ENCODE results near the gene ORM2.
"Not testable (repeated sequence)": the region's sequence is repeated elsewhere in the genome, so short reads cannot be mapped to it uniquely, and the experiment has no call there.

ORM2 gene

DNA sequence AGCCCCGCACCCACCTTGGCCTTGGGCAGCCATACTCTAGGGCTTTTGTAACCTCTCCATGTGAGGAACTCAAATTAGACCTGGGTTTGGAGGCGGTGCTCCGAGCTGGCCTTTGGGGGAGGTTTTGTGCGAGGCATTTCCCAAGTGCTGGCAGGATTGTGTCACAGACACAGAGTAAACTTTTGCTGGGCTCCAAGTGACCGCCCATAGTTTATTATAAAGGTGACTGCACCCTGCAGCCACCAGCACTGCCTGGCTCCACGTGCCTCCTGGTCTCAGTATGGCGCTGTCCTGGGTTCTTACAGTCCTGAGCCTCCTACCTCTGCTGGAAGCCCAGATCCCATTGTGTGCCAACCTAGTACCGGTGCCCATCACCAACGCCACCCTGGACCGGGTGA lies at the start of gene ORM2:
Gene ORM2 (plus strand): TSS at position 245 of the 398 bp plus-strand sequence. CDS start 36 bp downstream, at position 281.
- in situ Hi-C loops (cut with MboI; ENCODE audit: low sequenced_read_pairs, unreplicated experiment); DNase-seq (ENCODE audit: low spot score): not testable (repeated sequence)

DNA sequence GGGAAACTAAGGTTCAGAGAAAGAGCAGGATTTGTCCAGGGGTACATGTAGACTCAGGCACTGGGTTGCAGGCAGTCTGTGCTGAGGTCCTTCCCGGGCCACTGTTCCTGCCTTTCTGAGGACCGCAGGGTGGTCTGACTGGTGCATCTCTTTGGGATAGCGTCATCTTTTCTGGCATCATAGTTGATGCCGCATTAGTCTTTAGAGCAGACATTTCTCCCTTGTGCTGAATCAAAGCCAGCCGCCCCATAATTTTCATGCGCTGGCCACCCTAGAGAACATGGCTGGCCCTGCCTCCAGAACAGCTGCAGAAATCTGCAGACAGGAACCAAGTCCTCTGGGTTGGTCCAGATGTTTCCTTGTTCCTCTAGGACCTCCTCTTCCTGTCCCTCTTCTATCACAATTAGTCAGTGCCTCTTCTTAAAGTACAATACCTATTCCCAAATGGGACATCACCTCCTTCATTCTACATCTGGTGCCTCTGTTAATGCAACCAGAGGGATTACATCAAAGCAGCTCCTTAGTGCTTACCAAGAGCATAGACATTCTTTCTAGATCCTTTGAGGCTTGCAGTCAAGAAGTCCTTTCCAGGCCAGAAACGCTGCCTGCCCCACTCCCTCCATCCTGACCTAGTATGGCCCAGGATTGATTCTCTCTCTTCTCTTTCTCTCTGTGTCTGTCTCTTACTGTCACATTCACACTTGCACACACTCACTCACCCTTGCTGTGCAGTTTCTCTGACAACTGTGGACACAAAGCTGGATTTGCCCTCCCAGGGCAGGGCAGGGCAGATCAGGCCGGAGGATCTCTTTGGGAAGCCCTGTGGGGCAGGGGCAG lies 48.8 kb upstream of the ORM2 start:
- in situ Hi-C loops (cut with MboI; ENCODE audit: low sequenced_read_pairs, unreplicated experiment), result loop anchor here (10.0 kb wide), 2 partner anchors 126 to 186 kb away; partner anchors contain the start of genes COL27A1 and KIF12
- TF ChIP-seq, protein P1, sequence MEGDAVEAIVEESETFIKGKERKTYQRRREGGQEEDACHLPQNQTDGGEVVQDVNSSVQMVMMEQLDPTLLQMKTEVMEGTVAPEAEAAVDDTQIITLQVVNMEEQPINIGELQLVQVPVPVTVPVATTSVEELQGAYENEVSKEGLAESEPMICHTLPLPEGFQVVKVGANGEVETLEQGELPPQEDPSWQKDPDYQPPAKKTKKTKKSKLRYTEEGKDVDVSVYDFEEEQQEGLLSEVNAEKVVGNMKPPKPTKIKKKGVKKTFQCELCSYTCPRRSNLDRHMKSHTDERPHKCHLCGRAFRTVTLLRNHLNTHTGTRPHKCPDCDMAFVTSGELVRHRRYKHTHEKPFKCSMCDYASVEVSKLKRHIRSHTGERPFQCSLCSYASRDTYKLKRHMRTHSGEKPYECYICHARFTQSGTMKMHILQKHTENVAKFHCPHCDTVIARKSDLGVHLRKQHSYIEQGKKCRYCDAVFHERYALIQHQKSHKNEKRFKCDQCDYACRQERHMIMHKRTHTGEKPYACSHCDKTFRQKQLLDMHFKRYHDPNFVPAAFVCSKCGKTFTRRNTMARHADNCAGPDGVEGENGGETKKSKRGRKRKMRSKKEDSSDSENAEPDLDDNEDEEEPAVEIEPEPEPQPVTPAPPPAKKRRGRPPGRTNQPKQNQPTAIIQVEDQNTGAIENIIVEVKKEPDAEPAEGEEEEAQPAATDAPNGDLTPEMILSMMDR (IDR thresholded peaks at IDR 0.05; ENCODE audit: borderline replicate concordance, control extremely low read depth, extremely low read depth, insufficient read depth, missing control alignments), result no peak
- DNase-seq (ENCODE audit: low spot score), result no peak

DNA sequence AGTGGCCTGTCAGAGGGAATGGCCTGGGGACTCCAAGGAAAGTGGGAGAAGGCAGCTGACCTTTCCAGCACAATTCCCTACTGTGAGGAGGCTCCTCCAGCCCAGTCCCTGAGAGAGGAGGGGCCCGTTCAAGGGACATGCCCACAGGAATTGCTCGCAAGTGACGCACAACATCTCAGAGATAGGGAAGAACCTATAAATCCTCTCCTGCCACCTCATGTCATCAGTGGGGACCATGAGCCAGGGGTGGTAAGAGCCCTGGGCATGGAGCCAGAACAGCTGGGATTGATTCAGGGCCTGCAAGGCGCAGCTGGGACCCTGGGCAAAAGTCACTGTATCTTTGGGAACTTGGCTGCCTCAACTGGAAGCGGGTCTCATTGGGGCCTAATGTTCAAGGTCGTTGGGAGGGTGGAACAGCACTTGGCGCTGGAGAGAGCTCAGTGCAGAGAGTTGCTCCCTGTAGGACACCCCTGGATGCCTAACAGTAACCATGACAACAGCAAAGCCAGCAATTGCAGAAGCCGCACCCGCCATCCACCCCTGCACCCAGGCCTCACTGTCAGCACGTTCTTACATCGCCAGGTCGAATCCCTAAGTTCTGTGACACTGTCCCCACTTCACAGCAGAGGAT lies 48.1 kb upstream of the ORM2 start:
- in situ Hi-C loops (cut with MboI; ENCODE audit: low sequenced_read_pairs, unreplicated experiment), result loop anchor here (10.0 kb wide), 2 partner anchors 127 to 187 kb away; partner anchors contain the start of genes COL27A1 and KIF12
- no peak for DNase-seq (ENCODE audit: low spot score)
- TF ChIP-seq, protein P1 (IDR thresholded peaks at IDR 0.05; ENCODE audit: borderline replicate concordance, control extremely low read depth, extremely low read depth, insufficient read depth, missing control alignments), result no peak

DNA sequence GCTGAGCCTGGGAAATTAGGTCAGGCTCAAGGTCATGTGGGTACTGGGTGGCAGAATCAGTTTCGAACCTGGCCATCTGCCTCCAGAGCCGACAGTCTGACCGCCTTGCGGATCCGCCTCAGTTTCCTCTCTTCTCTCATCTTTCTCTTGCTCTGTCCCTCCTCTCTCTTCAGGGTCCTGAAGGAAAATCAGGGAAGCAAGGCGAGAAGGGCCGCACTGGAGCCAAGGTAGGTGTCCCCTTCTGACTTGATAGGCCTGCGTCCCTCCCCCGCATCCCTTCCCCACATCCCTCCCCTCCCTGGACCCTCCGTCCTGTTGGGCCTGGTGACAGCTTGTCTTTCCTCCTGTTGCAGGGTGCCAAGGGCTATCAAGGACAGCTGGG lies 47.6 kb upstream of the ORM2 start:
- DNase-seq (ENCODE audit: low spot score), result no peak
- TF ChIP-seq, protein P1 (IDR thresholded peaks at IDR 0.05; ENCODE audit: borderline replicate concordance, control extremely low read depth, extremely low read depth, insufficient read depth, missing control alignments), result no peak
- in situ Hi-C loops (cut with MboI; ENCODE audit: low sequenced_read_pairs, unreplicated experiment), result loop anchor here (10.0 kb wide), 2 partner anchors 127 to 187 kb away; partner anchors contain the start of genes COL27A1 and KIF12

DNA sequence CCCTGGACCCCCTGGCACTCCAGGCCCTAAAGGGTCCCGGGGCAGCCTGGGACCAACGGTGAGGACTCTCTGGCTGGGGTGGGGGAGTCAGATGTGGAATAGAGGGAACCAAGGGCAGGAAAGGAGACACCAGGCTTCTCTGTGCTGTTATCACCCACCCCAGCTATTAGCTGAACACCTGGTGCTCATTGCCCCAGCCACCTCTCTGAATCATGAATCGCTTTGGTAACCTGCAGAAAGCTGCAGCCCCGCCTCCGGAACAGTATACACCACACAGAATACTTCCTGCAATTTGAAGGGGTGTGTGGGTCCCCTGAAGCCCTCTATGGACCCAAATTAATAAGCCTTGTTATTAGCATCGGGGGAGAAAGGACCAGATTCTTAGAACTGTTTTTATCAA lies 47.2 kb upstream of the ORM2 start:
- in situ Hi-C loops (cut with MboI; ENCODE audit: low sequenced_read_pairs, unreplicated experiment), result loop anchor here (10.0 kb wide), 2 partner anchors 128 to 188 kb away; partner anchors contain the start of genes COL27A1 and KIF12
- DNase-seq (ENCODE audit: low spot score), result no peak
- TF ChIP-seq, protein P1 (IDR thresholded peaks at IDR 0.05; ENCODE audit: borderline replicate concordance, control extremely low read depth, extremely low read depth, insufficient read depth, missing control alignments), result no peak

DNA sequence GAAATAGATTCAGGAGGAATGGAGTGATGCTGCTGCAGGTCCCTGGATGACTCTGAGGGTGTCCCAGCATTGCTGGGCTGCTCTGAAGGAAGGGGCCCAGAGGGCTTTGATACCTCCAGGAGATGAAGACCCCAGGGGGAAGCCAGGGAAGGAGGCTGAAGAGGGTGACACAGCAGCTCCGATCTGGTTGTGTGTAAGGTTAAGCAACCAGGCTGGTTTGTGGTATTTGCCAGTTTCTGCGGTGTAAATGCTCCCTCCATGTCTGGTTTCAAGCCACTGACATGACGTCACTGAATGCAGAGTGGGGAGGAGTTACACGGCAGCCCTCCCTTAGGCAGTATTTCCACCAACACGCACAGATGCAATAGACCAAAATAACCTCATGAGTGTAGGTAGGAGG lies 46.7 kb upstream of the ORM2 start:
- no peak for DNase-seq (ENCODE audit: low spot score)
- in situ Hi-C loops (cut with MboI; ENCODE audit: low sequenced_read_pairs, unreplicated experiment), result loop anchor here (10.0 kb wide), 2 partner anchors 128 to 188 kb away; partner anchors contain the start of genes COL27A1 and KIF12
- TF ChIP-seq, protein P1 (IDR thresholded peaks at IDR 0.05; ENCODE audit: borderline replicate concordance, control extremely low read depth, extremely low read depth, insufficient read depth, missing control alignments), result no peak
